ENCODE data around the gene ZNF211. TPM values are rescaled to one million over a fixed set of nuclear protein-coding genes. Genes with fewer than 3 reads are reported as not detected.

ZNF211 gene
- total RNA-seq, 1 experiment from 2014 or later, result 12.9 TPM

- peaks cover 10% of the 10 kb centered on the region for H3K23me2 ChIP-seq (ENCODE audit: insufficient read length, low read depth, low read length, poor library complexity, severe bottlenecking)
- DNase-seq, result no peak
- H3K9me3 ChIP-seq (ENCODE audit: control insufficient read depth, low read depth, low read length), result no peaks in the 10 kb centered on the region
- H3K27me3 ChIP-seq (ENCODE audit: insufficient read depth, low read length), result no peaks in the 10 kb centered on the region
- Mint-ChIP-seq H3K4me1 (peaks cover 4 to 10% of the 10 kb centered on the region in 2 experiments), H3K27me3 (ENCODE audit: low read depth) (peaks cover 4% of the 10 kb centered on the region), H3K4me3 (peak overlapping the region; percentile 85 to 90), H3K36me3 (ENCODE audit: insufficient read depth in 1 of 3, low read depth in 3 of 3) (peaks cover 16 to 29% (median 26%) of the 10 kb centered on the region in 3 experiments), H3K27ac (no peak overlapping the region), H3K9me3 (peaks cover 4 to 33% of the 10 kb centered on the region in 2 experiments; a peak in 4 of 5 replicates)
- WGBS (ENCODE audit: extremely low coverage, insufficient read length, low lambda C conversion rate), result no CpG with 5 or more reads among the region's 8 CpGs
- no peak overlapping the region for H3K9ac ChIP-seq (ENCODE audit: extremely low read depth, insufficient read length, low read length)
- H2AFZ ChIP-seq (ENCODE audit: low read length), result peak overlapping the region; percentile 74
- H2BK15ac ChIP-seq (ENCODE audit: low read depth, low read length), result no peak overlapping the region
- H3K4me2 ChIP-seq (ENCODE audit: insufficient read depth, insufficient read length, low read length), result peak overlapping the region; percentile 71
- H4K5ac ChIP-seq (ENCODE audit: insufficient read length, low read depth, low read length), result no peak overlapping the region
- no peaks in the 10 kb centered on the region for H4K20me1 ChIP-seq (ENCODE audit: control insufficient read depth, insufficient read depth, insufficient read length)
- no peak overlapping the region for H2BK5ac ChIP-seq (ENCODE audit: insufficient read length, low read length)
- H3K79me1 ChIP-seq (ENCODE audit: insufficient read depth, low read depth, low read length, poor library complexity, severe bottlenecking), result peaks cover 6% of the 10 kb centered on the region
- H4K91ac ChIP-seq (ENCODE audit: insufficient read length, low read depth, low read length), result no peak overlapping the region
- H2AK5ac ChIP-seq (ENCODE audit: insufficient read length, low read length), result no peak overlapping the region
- H2BK20ac ChIP-seq (ENCODE audit: low read depth, low read length, poor library complexity, severe bottlenecking), result no peak overlapping the region
- H4K8ac ChIP-seq (replicated peaks; ENCODE audit: insufficient read length, low read depth, low read length), result no peak overlapping the region
- H3K4me1 ChIP-seq (ENCODE audit: insufficient read depth, low read length), result no peaks in the 10 kb centered on the region
- H2BK12ac ChIP-seq (ENCODE audit: insufficient read length, low read depth, low read length), result no peak overlapping the region
- H2BK120ac ChIP-seq (ENCODE audit: low read depth, low read length, poor library complexity, severe bottlenecking), result no peak overlapping the region
- H3K14ac ChIP-seq (ENCODE audit: insufficient read depth, low read length), result no peak overlapping the region
- no peak overlapping the region for H3K56ac ChIP-seq (ENCODE audit: insufficient read length, low read depth, low read length)
- no peak overlapping the region for H3K23ac ChIP-seq (ENCODE audit: insufficient read length, low read depth, low read length)
- no peaks in the 10 kb centered on the region for H3K79me2 ChIP-seq (ENCODE audit: insufficient read depth, low read length)
- H3T11ph ChIP-seq (ENCODE audit: low read length), result no peak overlapping the region
- no peak overlapping the region for H3K18ac ChIP-seq (ENCODE audit: insufficient read length, low read depth, low read length)
- TF ChIP-seq CTCF (conservative IDR thresholded peaks at IDR 0.05), result no peak
- H3K4ac ChIP-seq (ENCODE audit: low read depth, low read length), result no peak overlapping the region
- H3K27ac ChIP-seq (ENCODE audit: insufficient read length, low read depth, low read length), result no peak overlapping the region
Observed at GRCh38 chr19:57599377-57599760, 33.6 kb upstream of the ZNF211 start.
